ENCODE data around the gene SPTBN1.
A peak's percentile ranks its signal among the peaks of the same experiment; 100 is the strongest.

SPTBN1 gene

DNA sequence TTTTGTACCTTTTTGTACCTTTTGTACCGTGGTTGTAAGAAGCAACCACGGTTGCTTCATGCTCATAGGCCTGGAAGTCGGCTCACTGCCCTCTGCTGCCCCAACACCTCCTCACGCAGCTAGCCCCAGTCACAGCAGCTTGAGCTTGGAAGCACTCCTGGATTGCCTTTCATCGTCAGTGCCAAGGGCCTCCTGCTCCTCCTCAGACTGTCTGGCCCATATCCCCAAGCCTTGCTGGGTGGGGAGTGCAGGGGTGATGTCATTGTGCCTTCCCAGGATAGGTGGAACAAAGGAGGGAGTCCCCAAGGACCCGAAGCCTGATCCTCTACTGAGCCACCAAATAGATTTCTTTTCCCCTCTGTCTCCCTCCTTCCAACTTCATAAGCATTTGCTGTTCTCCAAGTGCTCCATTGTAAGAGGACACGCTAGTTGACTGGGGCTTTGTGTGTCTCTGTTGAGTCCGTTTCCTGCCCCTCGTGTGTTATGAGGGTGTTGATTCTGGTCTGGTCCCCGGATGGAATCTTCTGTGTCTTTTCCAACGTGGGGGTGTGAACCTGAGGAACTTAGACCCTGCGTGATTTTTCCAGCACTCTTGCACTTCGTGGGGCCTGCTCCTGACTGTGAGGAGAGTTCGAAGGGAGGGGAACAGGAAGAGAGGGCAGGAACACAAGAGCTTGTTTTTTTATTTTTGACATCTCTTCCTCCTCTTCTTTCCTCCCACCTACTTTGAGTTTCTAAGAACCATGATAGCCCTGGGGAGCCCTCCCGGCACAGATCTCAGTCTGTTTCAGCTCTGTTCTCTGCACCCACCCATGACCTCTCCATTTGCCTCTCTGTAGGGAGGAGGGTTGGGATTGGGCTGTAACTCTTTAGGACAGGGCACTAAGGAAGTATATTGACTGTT is 140.1 kb downstream of the SPTBN1 start:
- H3K27ac Mint-ChIP-seq: peak overlapping the region; percentile 97

DNA sequence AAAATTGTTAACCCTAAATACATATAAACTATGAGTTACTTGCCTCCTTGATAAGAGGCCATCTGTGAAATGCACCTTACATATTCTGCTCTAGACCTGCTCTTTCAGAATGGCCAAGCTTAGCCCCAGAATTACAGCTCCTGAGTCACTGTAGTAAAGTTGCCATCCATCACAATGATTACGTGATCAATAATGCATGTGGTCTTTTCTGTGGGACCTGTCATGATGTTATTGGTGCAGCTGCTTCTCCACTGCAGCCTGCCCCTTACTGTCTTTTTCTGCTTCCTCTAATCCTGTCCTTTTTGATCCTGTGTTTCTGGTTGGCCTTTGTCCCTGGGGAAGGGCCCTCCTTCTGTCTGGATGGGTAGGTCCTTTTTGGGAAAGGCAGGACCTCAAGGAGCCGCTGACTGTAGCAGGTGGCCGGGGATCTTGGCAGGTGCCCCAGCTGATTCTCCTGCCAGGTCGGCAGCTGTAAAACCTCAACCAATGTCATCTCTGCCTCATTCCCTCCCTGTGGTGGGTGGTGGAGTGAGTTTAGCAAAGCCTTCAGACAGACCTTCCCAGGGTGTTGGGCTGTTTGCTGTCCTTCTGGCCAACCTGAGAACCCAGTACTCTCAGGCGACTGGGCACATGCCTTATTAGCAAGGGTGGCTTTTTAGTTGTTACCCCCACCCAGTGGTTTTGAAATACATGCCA is 141.2 kb downstream of the SPTBN1 start:
- Mint-ChIP-seq H3K36me3 (peaks cover 9% of the 10 kb centered on the region), H3K4me1 (peaks cover 98% of the 10 kb centered on the region), H3K9me3 (no peaks in the 10 kb centered on the region), H3K27me3 (no peaks in the 10 kb centered on the region), H3K4me3 (peak overlapping the region; percentile 84), H3K27ac (peak overlapping the region; percentile 97)

More for the DNA sequence above, 140.1 kb downstream of the SPTBN1 start:
- Mint-ChIP-seq H3K4me1 (peaks cover 97% of the 10 kb centered on the region), H3K9me3 (no peaks in the 10 kb centered on the region), H3K27me3 (no peaks in the 10 kb centered on the region), H3K36me3 (peaks cover 9% of the 10 kb centered on the region), H3K4me3 (peak overlapping the region; percentile 84)

DNA sequence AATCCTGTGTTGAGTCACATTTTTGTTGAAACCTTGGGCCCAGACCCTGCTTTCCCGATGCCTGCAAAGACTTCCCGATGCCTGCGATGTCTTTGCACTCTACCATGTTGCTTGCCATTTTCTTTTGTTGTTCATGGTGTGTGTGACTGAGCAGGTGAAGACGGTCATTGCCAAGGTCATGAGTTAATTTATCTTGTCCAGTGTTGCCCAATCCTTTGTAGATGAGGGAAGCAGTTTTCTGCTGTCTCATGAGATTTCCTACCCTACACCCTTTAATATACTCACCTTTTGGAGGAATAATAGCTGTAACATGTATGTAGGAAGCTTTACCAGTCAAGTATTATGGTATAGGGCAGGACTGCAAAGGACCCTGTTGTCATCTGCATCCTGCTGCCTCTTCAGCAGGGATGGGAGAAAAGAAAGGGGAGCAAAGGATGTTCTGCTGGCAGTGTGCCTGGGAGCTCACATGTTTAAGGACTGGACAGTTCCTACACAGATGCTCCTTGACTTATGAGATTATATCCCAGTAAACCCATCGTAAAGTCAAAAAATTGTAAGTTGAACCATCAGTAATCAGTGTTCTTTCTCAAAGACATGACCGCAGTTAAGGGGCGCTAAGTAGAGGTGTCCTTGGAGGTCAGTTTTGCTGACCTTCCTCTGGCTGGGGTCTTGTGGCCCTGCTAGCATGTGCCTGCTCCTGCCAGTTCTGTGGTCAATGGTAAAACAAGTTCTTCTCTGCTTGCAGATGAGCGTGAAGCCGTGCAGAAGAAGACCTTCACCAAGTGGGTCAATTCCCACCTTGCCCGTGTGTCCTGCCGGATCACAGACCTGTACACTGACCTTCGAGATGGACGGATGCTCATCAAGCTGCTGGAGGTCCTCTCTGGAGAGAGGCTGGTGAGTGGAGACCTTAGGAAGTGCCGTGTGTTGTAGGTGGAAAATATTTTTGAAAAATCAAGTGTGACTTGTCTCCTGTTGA is 142.5 kb downstream of the SPTBN1 start:
- Mint-ChIP-seq H3K36me3 (peaks cover 9% of the 10 kb centered on the region), H3K27ac (peak overlapping the region; percentile 97), H3K4me1 (peaks cover 98% of the 10 kb centered on the region), H3K27me3 (no peaks in the 10 kb centered on the region), H3K9me3 (no peaks in the 10 kb centered on the region), H3K4me3 (peak overlapping the region; percentile 84)

DNA sequence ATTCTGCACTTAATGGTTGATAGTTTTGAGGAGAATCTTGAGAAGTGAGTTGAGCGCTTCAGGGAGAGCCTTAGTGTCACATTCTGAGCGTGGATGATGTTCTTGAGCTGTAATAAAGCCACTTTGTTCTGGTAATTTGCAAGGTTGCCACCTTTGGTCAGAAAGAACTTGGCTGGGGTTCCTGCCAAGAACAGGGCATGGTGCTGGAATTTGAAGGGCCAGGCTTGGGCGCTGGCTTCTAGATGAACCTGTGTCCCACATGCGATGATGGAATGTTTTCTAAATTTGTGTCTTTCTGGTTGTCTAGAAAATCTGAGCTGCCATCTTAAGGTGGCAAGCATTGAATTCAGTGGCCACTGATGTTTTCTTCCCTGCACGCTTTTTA is 143.2 kb downstream of the SPTBN1 start:
- peaks cover 100% of the 10 kb centered on the region for H3K4me1 Mint-ChIP-seq
- no peaks in the 10 kb centered on the region for H3K27me3 Mint-ChIP-seq
- H3K9me3 Mint-ChIP-seq: no peaks in the 10 kb centered on the region
- H3K36me3 Mint-ChIP-seq: peaks cover 9% of the 10 kb centered on the region
- peak overlapping the region; percentile 96 for H3K27ac Mint-ChIP-seq
- peak overlapping the region; percentile 11 for H3K4me3 Mint-ChIP-seq

DNA sequence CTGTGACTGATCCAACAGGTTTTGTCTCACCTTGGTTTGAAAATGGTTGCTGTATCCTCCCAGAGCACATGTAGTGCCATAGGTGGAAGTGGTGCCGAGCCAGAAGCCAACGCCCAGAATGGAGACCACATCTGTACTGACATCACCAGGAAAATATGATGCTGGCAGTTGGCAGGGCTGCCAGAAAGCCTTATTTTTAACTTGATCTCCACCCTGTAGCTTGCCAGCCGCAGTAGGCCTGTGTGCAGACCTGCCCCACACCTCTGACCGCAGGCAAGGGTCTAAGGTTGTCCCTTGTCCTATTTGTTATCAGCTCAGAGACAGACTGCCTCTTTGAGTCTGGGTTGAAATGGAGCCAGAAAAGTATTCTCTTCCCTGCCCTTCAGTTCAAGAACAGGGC is 143.8 kb downstream of the SPTBN1 start:
- Mint-ChIP-seq H3K4me3 (peak overlapping the region; percentile 40), H3K4me1 (peaks cover 100% of the 10 kb centered on the region), H3K9me3 (no peaks in the 10 kb centered on the region), H3K27me3 (no peaks in the 10 kb centered on the region), H3K27ac (peak overlapping the region; percentile 96), H3K36me3 (peaks cover 9% of the 10 kb centered on the region)

DNA sequence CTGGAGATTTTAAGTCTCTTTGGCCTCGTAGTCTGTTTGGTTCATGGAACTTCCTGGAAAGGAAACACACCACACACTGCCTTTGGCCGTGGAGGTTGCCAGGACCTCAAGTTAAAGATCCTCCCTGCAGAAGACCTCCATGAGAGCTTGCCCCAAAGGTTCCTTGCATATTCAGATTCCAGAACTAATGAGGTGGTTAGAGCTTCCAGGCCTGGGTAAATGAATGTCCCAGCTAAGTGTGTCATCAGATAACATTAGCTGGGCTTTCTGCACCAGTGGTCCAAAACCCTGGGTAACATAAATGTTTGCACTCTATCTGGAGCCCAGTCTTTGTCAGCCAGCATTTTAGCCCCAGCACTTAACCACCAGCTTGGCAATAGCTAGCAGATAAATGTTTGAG is 145.2 kb downstream of the SPTBN1 start:
- H3K9me3 Mint-ChIP-seq: no peaks in the 10 kb centered on the region
- H3K27me3 Mint-ChIP-seq: no peaks in the 10 kb centered on the region
- H3K36me3 Mint-ChIP-seq: peaks cover 7% of the 10 kb centered on the region
- peak overlapping the region; percentile 99 for H3K27ac Mint-ChIP-seq
- H3K4me1 Mint-ChIP-seq: peaks cover 100% of the 10 kb centered on the region
- no peak overlapping the region for H3K4me3 Mint-ChIP-seq

DNA sequence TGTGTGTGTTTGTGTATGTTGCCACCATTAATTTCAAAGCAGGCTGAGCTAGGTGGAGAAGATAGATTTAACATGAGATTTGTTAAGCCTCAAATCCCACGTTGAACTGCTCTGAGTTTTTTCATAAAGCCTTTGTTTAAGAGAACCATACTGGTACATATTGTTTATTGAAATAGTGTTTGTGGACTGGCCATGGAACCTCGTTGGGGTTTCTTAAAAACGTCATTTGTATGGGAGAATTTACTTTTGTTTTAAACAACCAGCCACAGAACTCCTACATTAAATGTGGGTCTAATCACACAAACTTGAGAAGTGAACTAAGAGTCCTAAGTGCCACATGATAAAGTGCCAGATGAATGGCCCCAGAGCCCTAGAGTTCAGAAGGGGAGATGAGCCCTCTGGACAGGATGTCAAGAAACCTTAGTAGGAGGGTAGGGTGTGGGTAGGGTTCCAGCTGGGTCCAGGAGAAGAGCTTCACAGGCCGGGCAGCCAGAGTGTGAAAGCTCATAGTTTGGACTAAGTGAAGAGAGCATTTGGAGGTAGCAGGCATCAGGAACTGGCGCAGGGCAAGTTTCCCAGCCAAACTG is 146.7 kb downstream of the SPTBN1 start:
- Mint-ChIP-seq H3K27me3 (no peaks in the 10 kb centered on the region), H3K4me3 (peak overlapping the region; percentile 30), H3K36me3 (peaks cover 7% of the 10 kb centered on the region), H3K9me3 (no peaks in the 10 kb centered on the region), H3K27ac (peak overlapping the region; percentile 99), H3K4me1 (peaks cover 95% of the 10 kb centered on the region)

DNA sequence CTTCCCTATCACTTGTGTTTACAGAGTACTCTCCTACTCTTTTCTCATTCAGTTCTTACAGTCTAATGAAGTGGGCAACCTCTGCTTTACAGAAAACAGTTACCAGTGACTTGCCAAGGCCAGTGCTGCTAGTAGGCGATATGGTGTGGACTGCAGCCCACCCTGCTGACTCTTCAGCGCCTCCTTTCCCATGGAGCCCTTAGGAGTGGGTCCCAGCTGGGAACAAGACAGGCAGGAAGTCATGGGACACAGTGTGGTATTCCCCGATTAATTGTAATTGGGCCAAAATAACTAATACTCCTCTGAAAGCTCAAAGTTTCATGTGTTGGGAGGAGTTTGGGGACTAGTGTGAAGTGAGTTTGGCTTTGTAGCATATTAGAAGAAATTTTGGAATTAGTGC is 147.2 kb downstream of the SPTBN1 start:
- Mint-ChIP-seq H3K36me3 (peaks cover 10% of the 10 kb centered on the region), H3K27me3 (no peaks in the 10 kb centered on the region), H3K9me3 (no peaks in the 10 kb centered on the region), H3K27ac (peak overlapping the region; percentile 99), H3K4me1 (peaks cover 95% of the 10 kb centered on the region), H3K4me3 (peak overlapping the region; percentile 30)

DNA sequence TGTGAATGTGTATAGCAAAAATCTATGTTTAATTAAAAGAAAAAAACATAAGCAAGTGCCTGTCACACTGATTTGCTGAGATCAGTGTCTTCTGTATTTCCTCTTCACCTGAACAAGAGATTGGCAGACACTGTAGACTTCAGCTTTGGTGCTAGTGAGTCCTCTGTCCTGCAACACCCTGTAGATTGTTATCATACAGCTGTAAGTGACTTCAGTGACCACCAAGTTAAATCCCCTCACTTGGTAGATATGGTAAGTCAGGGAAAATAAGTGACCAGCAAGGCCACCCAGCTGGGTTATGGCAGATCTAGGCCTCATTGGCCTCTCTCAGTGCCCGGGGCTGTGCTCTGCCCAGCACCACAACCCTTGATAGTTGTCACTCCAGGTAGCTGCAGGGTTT is 147.7 kb downstream of the SPTBN1 start:
- no peaks in the 10 kb centered on the region for H3K27me3 Mint-ChIP-seq
- H3K4me3 Mint-ChIP-seq: peak overlapping the region; percentile 36
- peaks cover 94% of the 10 kb centered on the region for H3K4me1 Mint-ChIP-seq
- no peaks in the 10 kb centered on the region for H3K9me3 Mint-ChIP-seq
- H3K27ac Mint-ChIP-seq: peak overlapping the region; percentile 99
- peaks cover 10% of the 10 kb centered on the region for H3K36me3 Mint-ChIP-seq

DNA sequence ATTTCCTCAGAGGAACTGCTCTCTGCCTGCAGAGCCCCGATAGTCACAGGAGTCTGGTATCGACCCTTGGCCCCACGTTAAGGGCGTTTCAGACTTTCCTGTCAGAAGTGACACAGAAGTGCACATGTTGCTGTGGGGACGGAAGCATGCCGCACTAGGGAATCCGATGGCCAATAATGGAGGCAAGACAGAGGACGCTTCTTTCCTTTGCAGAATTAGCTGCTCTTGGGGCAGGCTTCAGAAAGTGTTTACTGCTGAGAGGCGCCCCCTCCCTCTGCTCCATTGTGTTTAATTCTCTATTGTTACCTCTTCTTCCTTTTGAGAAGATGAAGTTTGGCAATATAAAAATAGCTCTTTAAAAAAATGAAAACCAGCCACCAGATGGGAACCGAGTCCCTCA is 148.7 kb downstream of the SPTBN1 start:
- no peaks in the 10 kb centered on the region for H3K27me3 Mint-ChIP-seq
- no peaks in the 10 kb centered on the region for H3K9me3 Mint-ChIP-seq
- H3K36me3 Mint-ChIP-seq: peaks cover 7% of the 10 kb centered on the region
- peaks cover 94% of the 10 kb centered on the region for H3K4me1 Mint-ChIP-seq
- H3K27ac Mint-ChIP-seq: peak overlapping the region; percentile 99
- H3K4me3 Mint-ChIP-seq: peak overlapping the region; percentile 81

DNA sequence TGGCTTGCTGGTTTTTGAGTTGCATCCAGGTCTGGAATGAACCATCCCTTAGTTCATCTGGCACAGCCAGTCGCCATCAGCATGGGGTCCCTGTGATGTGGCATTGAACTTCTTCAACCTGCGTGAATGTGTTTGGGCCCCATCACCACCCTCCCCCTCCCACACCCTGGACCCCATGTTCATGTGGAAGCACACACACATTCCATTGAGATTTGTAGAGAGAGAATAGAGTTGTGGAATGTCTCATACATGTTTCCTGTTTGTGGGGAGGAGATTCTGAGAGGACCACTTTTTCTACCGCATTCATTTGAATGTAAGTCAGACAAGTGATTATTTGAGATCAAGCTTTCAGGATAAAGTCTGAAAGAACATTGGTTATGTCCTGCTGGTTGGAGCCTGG is 149.7 kb downstream of the SPTBN1 start:
- Mint-ChIP-seq H3K9me3 (no peaks in the 10 kb centered on the region), H3K4me1 (peaks cover 93% of the 10 kb centered on the region), H3K36me3 (peaks cover 3% of the 10 kb centered on the region), H3K4me3 (peak overlapping the region; percentile 81), H3K27me3 (no peaks in the 10 kb centered on the region), H3K27ac (peak overlapping the region; percentile 99)

DNA sequence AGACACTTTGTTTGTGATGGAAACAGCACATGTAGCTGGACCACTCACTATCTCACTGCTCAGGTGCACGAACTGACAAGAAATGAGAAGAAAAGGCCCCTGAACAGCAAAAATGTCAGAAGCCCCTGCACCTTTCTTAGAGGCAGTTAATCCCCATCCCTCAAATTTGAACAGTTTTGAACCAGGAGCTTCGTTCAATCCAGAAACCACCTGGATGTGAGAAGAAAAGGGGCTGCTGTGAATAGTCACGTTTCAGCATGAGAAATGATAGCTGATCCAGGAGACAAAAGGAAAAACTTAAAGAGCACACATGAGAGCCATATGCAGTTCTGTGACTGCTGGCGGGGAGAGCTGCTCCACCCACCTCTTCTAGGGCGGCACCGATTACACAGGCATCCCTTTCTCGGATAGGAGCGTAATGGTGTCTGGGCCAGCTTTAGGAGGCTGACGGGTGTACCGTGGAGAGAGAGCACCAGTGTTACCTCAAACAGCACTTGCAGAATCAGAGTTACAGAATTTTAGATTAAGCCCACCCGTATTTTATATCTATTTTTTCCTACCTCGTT is 150.3 kb downstream of the SPTBN1 start:
- Mint-ChIP-seq H3K9me3 (no peaks in the 10 kb centered on the region), H3K36me3 (peaks cover 3% of the 10 kb centered on the region), H3K27ac (peak overlapping the region; percentile 99), H3K4me1 (peaks cover 89% of the 10 kb centered on the region), H3K4me3 (peak overlapping the region; percentile 81), H3K27me3 (no peaks in the 10 kb centered on the region)

DNA sequence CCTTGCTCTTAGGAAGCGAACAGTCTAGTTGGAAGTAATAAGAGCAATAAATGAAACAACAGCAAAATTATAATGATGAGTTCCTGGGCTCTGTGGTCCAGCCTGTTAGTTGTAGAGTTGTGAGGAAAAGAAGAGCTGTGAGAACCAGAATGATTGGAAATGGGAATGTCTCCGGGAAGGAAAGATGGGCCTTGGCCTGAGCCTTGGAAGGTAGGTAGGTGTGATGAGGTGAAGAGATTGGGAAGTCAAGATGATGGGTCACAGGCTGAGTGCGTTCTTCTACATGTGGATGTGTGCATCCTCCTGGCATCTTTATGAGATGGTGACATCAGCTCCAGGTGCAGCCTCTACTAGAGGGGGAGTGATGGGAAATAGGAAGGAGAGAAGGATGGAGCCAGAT is 152.1 kb downstream of the SPTBN1 start:
- Mint-ChIP-seq H3K4me1 (peaks cover 87% of the 10 kb centered on the region), H3K27ac (peak overlapping the region; percentile 41), H3K27me3 (no peaks in the 10 kb centered on the region), H3K4me3 (no peak overlapping the region), H3K9me3 (no peaks in the 10 kb centered on the region), H3K36me3 (peaks cover 5% of the 10 kb centered on the region)

DNA sequence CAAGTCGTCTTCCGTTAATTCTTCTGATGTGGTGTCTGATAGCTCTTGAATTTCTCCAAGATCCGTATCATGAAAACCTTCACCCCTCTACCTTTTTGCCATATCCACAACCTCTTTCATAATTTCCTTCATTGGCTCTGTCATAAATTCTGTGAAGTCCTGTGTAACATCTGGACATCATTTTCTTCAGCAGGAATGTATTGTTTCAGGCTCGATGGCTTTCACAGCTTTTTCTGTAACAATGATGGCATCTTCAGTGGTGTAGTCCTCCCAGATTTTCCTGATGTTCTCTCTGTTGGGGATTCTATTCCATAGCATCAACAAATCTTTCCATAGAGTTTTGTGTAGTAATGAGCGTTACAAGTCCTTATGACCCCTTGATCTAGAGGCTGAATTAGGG is 153.1 kb downstream of the SPTBN1 start:
- Mint-ChIP-seq H3K4me1 (peaks cover 87% of the 10 kb centered on the region), H3K36me3 (peaks cover 5% of the 10 kb centered on the region), H3K4me3 (no peak overlapping the region), H3K9me3 (no peaks in the 10 kb centered on the region), H3K27me3 (no peaks in the 10 kb centered on the region), H3K27ac (peak overlapping the region; percentile 6)

DNA sequence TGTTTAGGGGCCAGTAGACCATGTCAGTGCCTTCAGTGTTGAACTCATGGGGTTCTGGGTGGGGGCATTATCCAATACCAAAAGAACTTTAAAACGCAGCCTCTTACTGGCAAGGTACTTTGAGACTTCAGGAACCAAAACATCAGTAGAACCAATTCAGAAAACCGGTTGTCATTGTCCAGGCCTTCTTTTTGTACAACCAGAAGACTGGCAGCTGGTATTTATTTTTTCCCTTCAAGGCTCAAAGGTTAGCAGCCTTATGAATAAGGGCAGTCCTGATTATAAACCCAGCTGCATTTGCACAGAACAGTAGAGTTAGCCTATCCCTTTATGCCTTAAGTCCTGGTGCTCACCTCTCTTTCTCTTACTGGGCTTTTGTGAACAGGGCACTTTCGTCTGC is 153.5 kb downstream of the SPTBN1 start:
- no peak overlapping the region for H3K4me3 Mint-ChIP-seq
- peaks cover 5% of the 10 kb centered on the region for H3K36me3 Mint-ChIP-seq
- H3K4me1 Mint-ChIP-seq: peaks cover 84% of the 10 kb centered on the region
- H3K27ac Mint-ChIP-seq: no peak overlapping the region
- no peaks in the 10 kb centered on the region for H3K9me3 Mint-ChIP-seq
- H3K27me3 Mint-ChIP-seq: no peaks in the 10 kb centered on the region
